ENCODE data around the gene PELO. TPM values are rescaled to one million over a fixed set of nuclear protein-coding genes. Genes with fewer than 3 reads are reported as not detected.

Gene PELO
- polyA plus RNA-seq, 1 donor: 26.7 TPM

- no peak for DNase-seq
These were observed 16.2 kb upstream of the PELO start for GRCh38 chr5:52771343-52772039.

- DNase-seq: no peak
These were observed 15.0 kb upstream of the PELO start for GRCh38 chr5:52772668-52773067.

- no peak for DNase-seq
These were observed 14.4 kb upstream of the PELO start for GRCh38 chr5:52773342-52773741.

- no peak for DNase-seq
These were observed 13.7 kb upstream of the PELO start for GRCh38 chr5:52774005-52774410.

- no peak for DNase-seq
These were observed 11.6 kb upstream of the PELO start for GRCh38 chr5:52776116-52776515.

GRCh38 chr5:52777186-52777585, 10.5 kb upstream of the PELO start:
- DNase-seq: no peak

GRCh38 chr5:52778781-52779180, 8.9 kb upstream of the PELO start:
- no peak for DNase-seq

- DNase-seq: no peak
These were observed 8.5 kb upstream of the PELO start for GRCh38 chr5:52779213-52779612.

- DNase-seq: no peak
These were observed 4.3 kb upstream of the PELO start for GRCh38 chr5:52783226-52783959.

GRCh38 chr5:52784737-52785136, 3.0 kb upstream of the PELO start:
- no peak for DNase-seq

GRCh38 chr5:52786391-52786790, 1.3 kb upstream of the PELO start:
- no peak for DNase-seq

- DNase-seq: no peak
These were observed 642 bp upstream of the PELO start for GRCh38 chr5:52786949-52787599.

- DNase-seq: no peak
These were observed 747 bp downstream of the PELO start for GRCh38 chr5:52788505-52788821.

GRCh38 chr5:52789378-52789777, 1.7 kb downstream of the PELO start:
- DNase-seq: no peak

GRCh38 chr5:52789851-52790250, 2.1 kb downstream of the PELO start:
- no peak for DNase-seq

- no peak for DNase-seq
These were observed 3.6 kb downstream of the PELO start for GRCh38 chr5:52791366-52791765.

- DNase-seq: no peak
These were observed 6.8 kb downstream of the PELO start for GRCh38 chr5:52794519-52794918.

- DNase-seq: no peak
These were observed 8.3 kb downstream of the PELO start for GRCh38 chr5:52796031-52796430.

GRCh38 chr5:52796516-52797103, 8.9 kb downstream of the PELO start:
- no peak for DNase-seq

- DNase-seq: no peak
These were observed 11.2 kb downstream of the PELO start for GRCh38 chr5:52798938-52799337.

- DNase-seq: peak; percentile 72
These were observed 11.8 kb downstream of the PELO start for GRCh38 chr5:52799358-52799982.

- peak; percentile 93 for DNase-seq
These were observed 12.3 kb downstream of the PELO start for GRCh38 chr5:52799983-52800393.
